Stimulated activated CD4-positive, alpha-beta T cell treated with anti-CD3 and anti-CD28 coated beads, Interleukin-1b, Interleukin-23, amount 100 ng/mL, for 4 hours (primary cell): ENCODE measurements around the gene WFDC6.
"Not testable (repeated sequence)": the region's sequence is repeated elsewhere in the genome, so short reads cannot be mapped to it uniquely, and the experiment has no call there.

ENCODE experiments used
- DNase-seq, 2 donors: peaks; one replicate each; pipeline ENCODE4 v3.0.0-alpha.2; 2020; ENCODE audit warnings: low read depth in 2 of 2

WFDC6 gene

DNA sequence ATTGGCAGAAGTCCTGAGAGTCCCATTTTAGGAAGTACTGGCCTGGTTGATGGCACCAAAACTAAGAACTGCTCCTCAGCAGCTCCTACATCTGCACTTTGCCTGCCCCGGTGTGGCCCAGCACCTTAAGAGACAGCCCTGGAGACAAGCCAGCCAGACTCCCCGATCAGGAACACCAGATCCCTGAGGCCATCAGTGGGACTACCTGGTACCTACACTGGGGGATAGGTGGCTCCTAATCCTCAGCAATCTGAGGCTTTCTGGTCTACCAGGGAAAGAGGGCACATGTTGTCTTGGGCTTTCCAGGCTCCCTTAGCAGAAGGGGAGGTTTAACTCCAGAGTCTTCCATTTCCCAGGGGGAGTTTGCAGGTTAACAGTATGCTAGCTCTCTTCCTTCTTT is at the start of gene WFDC6:
WFDC6 (minus strand) TSS at position 101 of the 400 bp plus-strand sequence; CDS start at position 26, 75 bp downstream.
- DNase-seq: no peak

DNA sequence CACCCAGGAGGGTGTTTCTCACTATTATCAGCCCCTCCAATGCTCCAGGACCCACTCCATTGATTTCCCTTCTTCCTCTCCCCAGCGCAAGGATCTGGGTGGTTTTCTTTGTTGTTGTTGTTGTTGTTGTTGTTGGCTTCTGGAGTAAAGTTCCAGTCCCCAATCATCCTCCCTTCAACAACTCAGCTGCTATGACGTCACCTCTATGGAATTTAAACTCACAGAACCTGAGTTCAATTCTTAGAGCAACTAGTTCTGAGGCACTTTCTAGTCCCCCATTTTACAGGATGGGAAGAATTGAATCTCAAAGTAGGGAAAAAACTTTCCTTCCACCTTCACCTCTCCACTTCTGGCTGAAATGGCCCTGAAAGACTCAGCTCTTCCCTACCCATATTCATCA is 49.5 kb upstream of the WFDC6 start:
- DNase-seq: no peak

DNA sequence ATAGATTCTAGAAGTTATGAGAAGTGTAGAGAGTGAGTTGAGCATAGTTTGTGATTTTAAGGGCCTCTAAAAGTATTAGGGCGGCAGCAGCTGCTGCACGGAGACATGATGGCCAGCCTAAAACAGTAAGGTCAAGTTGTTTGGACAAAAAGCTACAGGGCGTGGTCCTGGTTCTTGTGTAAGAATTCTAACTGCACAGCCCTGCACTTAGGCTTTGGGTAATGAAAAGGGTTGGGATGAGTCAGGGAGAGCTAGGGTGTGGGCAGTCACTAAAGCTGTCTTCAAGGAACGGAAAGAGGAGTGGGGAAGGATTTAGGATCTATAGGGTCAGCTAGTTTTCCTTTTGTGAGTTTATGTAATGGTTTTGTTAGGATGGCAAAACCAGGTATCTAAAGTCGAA is 46.7 kb upstream of the WFDC6 start:
- not testable (repeated sequence) for DNase-seq

DNA sequence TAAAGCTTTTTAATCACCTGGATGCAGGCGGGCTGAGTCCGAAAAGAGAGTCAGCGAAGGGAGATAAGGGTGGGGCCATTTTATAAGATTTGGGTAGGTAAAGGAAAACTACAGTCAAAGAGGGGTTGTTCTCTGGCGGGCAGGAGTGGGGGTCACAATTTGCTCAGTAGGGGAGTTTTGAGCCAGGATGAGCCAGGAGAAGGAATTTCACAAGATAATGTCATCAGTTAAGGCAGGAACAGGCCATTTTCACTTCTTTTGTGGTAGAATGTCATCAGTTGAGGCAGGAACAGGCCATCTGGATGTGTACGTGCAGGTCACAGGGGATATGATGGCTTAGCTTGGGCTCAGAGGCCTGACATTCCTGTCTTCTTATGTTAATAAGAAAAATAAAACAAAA is 45.0 kb upstream of the WFDC6 start:
- DNase-seq: not testable (repeated sequence)

DNA sequence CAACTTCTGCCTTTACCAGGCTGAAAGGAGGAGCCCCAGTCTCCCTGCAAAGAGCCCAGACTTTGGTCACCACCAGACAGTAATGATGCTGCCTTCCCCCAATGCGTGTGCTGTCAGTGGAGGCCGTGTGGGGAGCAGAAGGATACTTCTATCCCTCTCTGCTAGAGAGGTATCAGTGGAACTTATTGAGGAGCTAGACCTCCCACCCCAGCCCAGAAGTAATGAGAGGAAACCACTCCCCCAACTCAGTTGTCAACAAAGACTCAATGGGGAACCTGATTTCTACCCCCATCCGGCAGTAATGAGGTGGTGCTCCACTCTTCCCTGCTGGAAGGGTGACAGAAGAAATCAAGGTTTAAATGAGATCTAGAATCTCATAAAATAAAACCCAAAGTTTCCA is 44.2 kb upstream of the WFDC6 start:
- no peak for DNase-seq

DNA sequence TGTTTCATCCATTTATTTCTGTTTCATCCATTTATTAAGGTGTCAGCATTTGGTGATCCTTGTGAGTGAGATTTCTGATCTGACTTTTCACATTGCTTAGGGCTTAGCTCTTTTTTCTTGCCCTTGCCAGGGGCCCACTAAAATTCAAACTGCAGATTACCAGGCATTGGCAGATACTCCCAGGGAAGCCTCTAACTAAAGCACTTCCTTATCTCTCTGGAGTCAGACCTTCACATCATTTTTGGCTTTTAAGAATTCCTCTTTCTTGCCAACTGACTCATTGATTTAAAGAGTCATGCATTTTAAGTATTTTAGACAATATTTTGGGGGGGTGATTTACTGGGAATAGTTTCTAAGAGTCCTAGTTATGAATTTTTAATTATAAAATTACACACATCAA is 42.4 kb upstream of the WFDC6 start:
- no peak for DNase-seq

DNA sequence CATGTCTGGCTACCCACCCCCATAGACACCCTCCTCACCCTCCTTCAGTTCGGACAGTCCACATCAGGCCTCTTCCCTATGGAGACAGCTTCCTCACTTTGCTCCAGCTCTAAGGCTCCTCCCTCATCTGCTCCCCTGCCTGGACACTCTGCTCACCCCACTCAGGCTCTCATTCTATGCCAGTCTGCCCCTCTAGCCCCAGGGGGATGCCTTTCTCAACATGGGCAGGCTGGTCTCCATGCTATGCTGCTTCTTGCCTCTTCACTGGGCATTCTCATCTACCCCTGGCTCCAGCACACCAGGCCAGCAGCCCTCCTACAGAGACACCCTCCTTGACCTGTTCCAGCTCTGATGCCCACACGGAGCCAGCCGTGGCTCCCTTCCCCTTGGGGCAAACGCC is 39.9 kb upstream of the WFDC6 start, which contains the start of gene WFDC8:
WFDC8 (minus strand) TSS at position 101 of the 400 bp plus-strand sequence; CDS start at position 64, 37 bp downstream.
- DNase-seq: no peak

DNA sequence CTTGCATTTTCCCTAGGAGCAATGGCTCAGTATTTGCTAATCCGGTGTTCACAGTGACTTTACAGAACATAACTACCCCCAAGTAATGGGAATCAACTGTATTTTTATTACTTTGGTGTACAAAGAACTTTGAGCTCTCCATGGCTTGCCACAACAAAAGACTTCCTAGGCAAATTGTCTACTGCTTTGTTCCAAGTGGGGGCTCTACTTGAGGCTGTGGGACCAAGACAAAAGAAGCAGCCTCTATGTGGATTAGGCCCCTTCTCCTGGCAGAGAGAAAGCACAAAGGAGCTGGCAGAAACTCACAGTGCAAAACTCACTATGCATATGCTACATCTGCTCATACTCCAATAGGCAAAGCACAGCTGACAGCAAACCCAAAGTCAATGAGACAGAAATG is 38.9 kb upstream of the WFDC6 start:
- DNase-seq: no peak

DNA sequence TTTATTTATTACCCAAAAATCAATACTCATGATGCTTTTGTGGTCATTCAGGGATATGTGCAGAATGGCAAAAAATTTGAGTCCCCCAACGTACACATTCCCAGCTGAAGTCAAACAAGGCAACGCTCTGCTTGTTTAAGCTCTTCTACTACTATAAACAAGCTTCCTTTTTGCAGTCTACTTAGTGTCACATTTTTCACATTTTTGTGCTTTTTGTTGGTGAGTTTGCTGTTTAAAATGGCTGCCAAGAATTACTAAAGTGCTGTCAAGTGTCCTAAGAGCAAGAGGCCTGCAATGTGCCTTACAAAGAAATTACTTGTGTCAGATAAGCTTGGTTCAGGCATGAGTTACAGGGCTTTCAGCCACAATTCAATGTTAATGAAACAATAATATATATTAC is 37.7 kb upstream of the WFDC6 start:
- no peak for DNase-seq

DNA sequence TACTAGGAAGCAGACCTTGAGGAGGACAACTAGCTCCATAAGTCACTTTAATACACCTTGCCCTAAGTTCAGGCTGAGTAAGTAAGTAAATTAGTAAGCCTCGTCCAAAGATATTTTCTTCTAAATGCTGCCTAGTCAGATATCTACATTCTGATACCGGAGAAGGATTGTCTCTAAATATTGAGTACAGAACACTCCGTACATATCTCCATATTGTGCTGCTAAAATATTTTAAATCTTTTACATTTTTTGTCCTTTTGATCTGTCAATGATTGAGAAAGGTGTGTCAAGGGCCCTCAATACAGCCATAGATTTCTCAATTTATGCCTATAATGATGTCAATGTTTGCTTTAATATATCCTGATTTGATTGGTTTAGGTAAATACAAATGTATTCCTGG is 36.6 kb upstream of the WFDC6 start:
- no peak for DNase-seq

DNA sequence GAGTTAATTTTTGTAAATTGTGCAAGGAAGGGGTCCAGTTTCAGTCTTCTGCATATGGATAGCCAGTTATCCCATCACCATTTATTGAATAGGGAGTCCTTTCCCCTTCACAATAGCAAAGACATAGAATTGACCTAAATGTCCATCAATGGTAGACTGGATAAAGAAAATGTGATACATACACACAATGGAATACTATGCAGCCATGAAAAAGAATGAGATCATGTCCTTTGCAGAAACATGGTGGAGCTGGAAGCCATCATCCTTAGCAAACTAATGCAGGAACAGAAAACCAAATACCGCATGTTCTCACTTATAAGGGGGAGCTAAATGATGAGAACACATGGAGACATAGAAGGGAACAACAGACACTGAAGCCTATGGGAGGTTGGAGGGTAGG is 30.4 kb upstream of the WFDC6 start:
- not testable (repeated sequence) for DNase-seq

DNA sequence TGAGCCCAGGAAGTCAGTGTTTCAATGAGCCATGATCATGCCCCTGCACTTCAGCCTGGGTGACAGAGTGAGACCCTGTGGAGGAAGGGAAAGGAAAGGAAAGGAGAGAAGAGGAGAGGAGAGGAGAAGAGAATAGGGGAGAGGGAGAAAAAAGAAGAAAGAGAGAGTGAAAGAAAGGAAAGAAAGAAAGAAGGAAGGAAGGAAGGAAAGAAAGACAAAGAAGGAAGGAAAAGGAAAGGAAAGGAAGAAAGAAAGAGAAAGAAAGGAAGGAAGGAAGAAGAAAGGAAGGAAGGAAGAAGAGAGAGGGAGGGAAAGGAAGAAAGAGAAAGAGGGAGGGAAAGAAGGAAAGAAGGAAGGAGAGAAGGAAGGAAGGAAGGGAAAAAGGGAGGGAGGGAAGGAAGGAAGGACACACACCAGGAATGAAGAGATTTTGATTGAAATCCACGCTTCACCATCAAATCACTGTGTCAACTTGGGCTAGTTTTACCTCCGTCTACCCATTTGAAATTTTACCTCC is 25.5 kb upstream of the WFDC6 start:
- DNase-seq: no peak

DNA sequence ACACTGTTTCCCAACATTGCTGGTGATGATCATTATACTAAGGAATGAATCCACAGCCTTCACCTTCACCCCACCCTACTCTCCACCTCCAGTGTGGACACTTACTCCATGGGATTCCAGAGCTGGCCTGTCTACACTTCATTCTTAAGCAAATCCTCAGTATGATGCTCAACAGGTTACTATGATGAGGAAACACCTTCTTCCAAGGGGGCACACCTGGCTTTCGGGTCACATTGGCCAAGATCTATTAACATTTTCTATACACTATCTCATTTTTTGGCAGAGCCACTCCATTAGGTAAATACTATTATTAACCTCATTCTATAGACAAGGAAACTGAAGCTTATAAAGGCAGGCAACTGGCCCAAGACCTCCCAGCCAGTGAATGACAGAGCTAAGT is 15.9 kb upstream of the WFDC6 start:
- no peak for DNase-seq

DNA sequence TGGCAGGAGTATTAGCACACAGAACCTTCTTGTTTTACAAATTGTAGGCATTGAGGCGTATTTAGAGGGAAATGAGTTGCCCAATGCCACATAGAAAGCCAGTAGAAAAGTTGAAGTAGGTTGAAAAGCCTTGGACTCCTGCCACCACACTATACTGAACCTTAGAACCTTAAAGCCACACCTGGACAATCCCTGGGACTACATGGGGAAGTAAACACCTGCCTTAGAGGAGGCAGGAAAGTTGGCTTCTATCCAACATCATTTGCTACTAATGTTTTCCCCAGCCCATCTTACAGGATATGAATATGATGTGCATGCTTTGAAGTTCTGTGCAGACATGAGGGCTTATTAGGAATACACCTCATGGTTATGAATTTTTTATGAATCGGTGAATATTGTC is 13.2 kb upstream of the WFDC6 start:
- no peak for DNase-seq

DNA sequence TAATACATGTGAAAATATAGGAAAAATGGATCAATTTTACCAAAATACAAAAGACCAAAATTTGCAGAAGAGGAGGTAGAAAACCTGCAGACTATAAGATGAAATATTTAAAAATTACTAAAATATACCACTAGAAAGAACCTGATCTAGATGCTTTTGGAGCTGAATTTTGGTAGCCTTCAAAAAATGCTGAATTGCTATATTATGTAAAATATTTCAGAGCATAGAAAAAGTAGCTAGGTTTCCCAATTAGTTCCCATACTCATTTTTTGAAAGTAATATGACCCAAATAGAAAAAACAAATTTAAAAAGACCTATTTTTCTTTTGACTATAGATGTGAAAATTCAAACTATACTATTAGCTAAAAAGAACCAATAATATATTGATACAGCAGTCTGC is 11.5 kb upstream of the WFDC6 start:
- no peak for DNase-seq

DNA sequence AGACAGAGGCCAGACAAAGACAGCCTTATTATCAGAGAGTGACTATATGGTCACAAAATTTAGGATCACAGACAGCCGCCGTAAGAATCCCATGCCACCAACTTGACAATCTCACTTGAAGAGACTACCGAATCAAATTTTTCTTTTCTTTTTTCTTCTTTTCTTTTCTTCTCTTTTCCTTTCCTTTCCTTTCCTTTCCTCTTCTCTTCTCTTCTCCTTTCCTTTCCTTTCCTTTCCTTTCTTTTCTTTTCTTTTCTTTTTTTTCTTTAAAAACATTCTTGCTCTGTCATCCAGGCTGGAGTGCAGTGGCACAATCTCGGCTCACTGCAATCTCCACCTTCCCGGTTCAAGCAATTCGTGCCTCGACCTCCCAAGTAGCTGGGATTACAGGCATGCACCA is 9.1 kb upstream of the WFDC6 start:
- DNase-seq: no peak

DNA sequence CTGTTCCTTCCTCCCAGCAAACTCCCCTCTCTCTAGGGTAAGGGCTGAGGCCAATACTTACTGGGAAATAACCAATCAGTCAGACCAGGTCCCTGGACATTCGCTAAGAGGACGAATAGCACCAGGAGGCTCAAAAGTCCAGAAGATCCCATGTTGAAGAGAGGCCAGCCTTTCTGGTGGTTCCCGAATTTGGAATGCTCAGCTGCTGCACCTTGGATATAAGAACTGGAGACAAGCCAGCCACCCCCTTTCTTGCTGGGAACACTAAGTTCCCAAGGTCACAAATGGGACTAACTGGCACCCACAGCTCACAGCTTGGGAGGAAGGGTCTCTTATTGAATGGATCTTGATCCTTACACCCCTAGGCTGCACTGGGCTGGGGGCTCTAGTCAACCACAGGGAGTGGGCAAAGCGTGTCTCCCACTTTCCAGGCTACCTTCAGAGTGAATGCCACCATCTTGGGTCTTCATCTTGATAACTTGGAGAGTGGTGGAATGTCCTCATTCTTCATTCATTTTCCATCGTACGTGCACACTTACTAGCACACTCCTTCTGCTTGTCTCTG is 8.0 kb upstream of the WFDC6 start, which contains the start of gene EPPIN:
EPPIN (minus strand) TSS at position 196 of the 565 bp plus-strand sequence; CDS start at position 152, 44 bp downstream.
- no peak for DNase-seq

DNA sequence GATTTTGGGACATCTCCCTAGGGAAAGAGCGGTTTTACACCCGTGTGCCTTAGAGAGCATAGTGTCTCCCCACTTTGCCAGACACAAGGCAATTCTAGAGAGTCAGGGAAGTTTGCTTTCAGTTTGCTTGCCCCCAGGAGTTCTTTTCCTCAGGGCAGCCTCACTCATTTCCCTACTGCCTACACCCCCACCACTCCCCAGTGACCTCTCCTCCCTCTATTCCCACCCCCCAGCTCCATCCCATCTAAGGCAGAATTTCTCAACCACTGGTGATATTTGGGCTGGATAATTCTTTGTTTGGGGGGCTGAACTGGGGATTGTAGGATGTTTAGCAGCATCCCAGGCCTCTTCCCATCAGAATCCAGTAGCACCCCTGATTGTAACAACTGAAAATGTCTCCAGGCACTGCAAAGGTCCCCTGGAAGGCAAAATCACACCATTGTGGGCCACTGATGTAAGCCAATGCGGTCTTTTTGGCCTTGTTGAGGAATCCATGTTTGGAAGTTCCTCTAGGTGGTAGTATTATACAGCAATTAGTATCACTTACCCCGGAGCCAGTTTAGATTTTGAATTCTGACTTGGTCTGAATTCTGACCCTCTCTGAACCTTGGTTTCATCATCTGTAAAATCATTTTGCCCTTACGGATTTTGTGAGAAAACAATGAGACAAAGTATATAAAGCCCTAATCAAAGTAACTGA is 6.6 kb upstream of the WFDC6 start:
- DNase-seq: no peak

DNA sequence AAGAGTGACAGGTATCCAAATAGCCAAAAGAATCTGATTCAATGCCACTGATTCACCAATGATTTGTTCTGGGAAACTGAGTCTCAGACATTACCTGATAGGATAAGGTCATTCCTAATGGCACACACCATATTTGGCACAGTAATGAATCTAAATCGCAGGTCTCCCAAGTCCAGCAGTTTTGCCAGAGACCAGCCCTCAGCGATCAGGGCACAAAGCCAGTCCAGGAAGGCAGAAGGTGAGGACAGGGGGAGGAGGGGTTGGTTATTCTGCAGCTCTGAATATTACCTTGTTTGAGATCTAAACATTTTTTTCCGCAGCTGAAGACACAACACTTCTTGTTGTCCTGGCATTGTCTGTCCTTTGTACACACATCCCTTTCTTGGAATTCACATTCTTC is 6.1 kb upstream of the WFDC6 start:
- no peak for DNase-seq

DNA sequence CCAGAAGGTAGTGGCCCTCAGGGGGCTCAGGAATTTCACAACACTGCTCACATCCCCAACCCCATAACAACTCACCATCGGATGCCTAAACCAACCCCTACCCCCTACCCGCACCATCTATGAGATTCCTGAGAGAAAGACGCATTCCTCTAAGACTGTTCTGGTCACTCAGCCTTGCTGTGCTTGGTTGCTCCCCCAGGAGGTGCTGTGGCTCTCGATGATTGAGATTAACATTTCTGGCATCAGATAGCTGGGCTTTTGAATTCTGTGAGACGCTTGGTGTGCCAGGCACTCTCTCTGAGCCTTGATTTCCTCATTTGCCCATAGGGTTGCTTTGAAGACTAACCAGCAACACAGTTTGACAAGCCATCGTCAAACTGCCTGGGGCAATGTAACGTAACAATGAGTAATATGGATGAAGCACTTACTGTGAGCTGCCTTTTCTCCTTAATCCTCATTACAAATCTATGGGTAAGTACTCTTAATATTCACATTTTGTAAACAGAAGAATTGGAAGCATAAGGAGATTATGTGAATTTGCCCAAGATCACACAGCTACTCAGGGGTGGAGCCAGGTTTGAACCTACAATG is 978 bp downstream of the WFDC6 start:
- DNase-seq: no peak

DNA sequence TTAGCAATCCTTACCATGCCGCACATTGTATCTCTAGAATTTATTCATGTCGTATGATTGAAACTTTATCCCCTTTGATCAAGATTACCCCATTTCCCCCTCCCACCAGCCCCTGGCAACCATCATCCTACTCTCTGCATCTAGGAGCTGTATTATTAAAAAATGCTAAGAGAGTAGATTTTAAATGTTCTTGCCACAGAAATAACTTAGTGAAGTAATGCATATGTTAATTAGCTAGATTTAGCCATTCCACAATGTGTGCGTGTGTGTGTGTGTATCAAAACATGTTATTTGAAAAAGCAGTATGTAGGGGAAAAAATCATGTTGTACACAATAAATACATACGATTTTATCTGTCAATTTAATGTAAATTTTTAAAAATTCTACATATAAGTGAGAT is 12.0 kb downstream of the WFDC6 start:
- no peak for DNase-seq

DNA sequence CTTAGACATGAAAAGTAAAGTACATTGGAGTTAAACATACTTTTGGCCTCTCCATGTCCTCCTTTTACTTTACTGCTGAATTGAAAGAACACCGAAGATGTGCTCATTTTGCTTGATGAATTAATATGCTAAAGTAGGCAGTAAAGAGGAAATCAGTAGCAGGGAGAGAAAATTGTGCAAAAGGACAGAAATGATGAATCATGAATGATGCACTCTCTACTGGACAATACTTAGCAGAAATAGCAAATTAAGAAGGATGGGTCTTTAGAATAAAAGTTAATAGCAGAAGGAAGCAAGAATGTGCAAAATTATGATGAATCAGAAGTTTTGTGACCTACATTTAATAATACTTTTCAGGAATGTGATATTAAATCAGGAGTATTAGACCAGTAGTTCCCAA is 15.5 kb downstream of the WFDC6 start:
- DNase-seq: no peak

DNA sequence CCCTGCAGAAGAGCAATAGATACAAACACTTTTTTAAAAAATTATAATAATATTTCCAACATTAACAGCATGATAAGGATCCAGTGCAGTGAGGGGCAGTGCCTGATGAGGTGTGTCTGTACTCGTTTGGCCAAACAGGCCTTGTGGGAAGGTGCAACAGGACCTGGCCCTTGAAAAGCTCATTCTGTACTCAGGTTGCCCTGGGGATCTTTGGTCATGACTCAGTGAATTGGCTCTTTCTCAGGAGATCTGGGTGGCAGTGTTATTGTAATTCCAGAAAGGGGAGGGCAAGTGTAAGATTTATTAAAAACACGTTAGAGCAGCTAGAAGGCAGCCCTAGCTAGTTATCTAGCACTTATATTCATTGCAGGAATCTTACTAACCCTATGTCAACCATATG is 21.0 kb downstream of the WFDC6 start:
- DNase-seq: no peak
